HEK293 (cell line): ENCODE results near the gene CCIN.

ENCODE experiments used
- CTCF ChIA-PET: fragments of 350-600 bp; formaldehyde crosslinking; extraction: SDS; loops from one replicate; lab custom pipeline; 2021; ENCODE audit warnings: antibody characterized with exemption; lab: Yijun Ruan, JAX
- POLR2A ChIA-PET: fragments of 300-600 bp; formaldehyde crosslinking; extraction: SDS; loops from one replicate; lab custom pipeline; 2020; ENCODE audit warnings: antibody characterized with exemption, inconsistent platforms; lab: Yijun Ruan, JAX
- H3K27ac ChIP-seq: fragments of 200-500 bp; sonication (Bioruptor generic); 2 replicates; pipeline ENCODE4 v1.5.1; 2014; ENCODE audit warnings: low read depth, low read length, control low read depth, inconsistent platforms; ENCODE audit errors: extremely low read depth
- H3K36me3 ChIP-seq, 2 experiments: fragments of 200-500 bp in 1 of 2; sonication (Bioruptor generic) in 1 of 2; 1 replicate in 1 of 2; 2 replicates in 1 of 2; pipeline ENCODE4 v1.5.1; 2014 to 2017; ENCODE audit warnings: inconsistent platforms in 2 of 2, low read length in 2 of 2; ENCODE audit not compliant: control insufficient read depth in 2 of 2, insufficient read depth in 1 of 2
- H3K4me1 ChIP-seq: fragments of 200-500 bp; sonication (Bioruptor generic); 2 replicates; pipeline ENCODE4 v1.5.1; 2014; ENCODE audit warnings: mild to moderate bottlenecking, low read length, inconsistent platforms; ENCODE audit not compliant: control insufficient read depth, insufficient read depth
- H3K4me3 ChIP-seq: 2 replicates; pipeline ENCODE4 v1.5.1; 2011; ENCODE audit warnings: low read depth, mild to moderate bottlenecking, control low read depth, low read length, moderate library complexity
- H3K9me3 ChIP-seq: fragments of 200-500 bp; sonication (Bioruptor generic); 2 replicates; pipeline ENCODE4 v1.5.1; 2014; ENCODE audit warnings: low read depth, low read length, inconsistent platforms; ENCODE audit not compliant: control insufficient read depth, insufficient read depth
- OSR2 ChIP-seq: fragments of 450-650 bp; formaldehyde crosslinking; IDR thresholded peaks from 2 replicates; pipeline ENCODE4 v1.5.1; 2016; ENCODE audit warnings: missing biosample characterization, missing genetic modification characterization
- PRDM1 ChIP-seq: fragments of 450-650 bp; formaldehyde crosslinking; IDR thresholded peaks from 2 replicates; pipeline ENCODE4; 2016; ENCODE audit warnings: missing biosample characterization, missing genetic modification characterization
- PRDM6 ChIP-seq: fragments of 450-650 bp; formaldehyde crosslinking; IDR thresholded peaks from 2 replicates; pipeline ENCODE4 v1.5.1; 2017; ENCODE audit warnings: missing biosample characterization, missing genetic modification characterization
- ZBTB10 ChIP-seq: fragments of 450-650 bp; formaldehyde crosslinking; IDR thresholded peaks from 2 replicates; pipeline ENCODE4 v1.5.1; 2016; ENCODE audit warnings: missing biosample characterization, missing genetic modification characterization
- ZBTB26 ChIP-seq: fragments of 450-650 bp; formaldehyde crosslinking; optimal IDR thresholded peaks from 2 replicates; pipeline ENCODE3; 2016; ENCODE audit warnings: missing biosample characterization, mild to moderate bottlenecking, missing genetic modification characterization
- ZIC2 ChIP-seq: fragments of 450-650 bp; formaldehyde crosslinking; IDR thresholded peaks from 2 replicates; pipeline ENCODE4 v1.5.1; 2016; ENCODE audit warnings: missing biosample characterization, missing genetic modification characterization
- ZNF184 ChIP-seq: fragments of 450-650 bp; IDR thresholded peaks from 2 replicates; pipeline ENCODE4 v1.5.1; 2018; ENCODE audit warnings: missing biosample characterization, mild to moderate bottlenecking, missing genetic modification characterization
- ZNF211 ChIP-seq: fragments of 450-650 bp; formaldehyde crosslinking; IDR thresholded peaks from 2 replicates; pipeline ENCODE4 v1.5.1; 2016; ENCODE audit warnings: low read depth, missing biosample characterization, missing genetic modification characterization
- ZNF23 ChIP-seq: fragments of 450-650 bp; formaldehyde crosslinking; IDR thresholded peaks from 2 replicates; pipeline ENCODE4 v1.5.1; 2016; ENCODE audit warnings: missing biosample characterization, missing genetic modification characterization, borderline replicate concordance
- ZNF302 ChIP-seq: fragments of 450-650 bp; formaldehyde crosslinking; IDR thresholded peaks from 2 replicates; pipeline ENCODE4 v1.5.1; 2016; ENCODE audit warnings: missing biosample characterization, missing genetic modification characterization, low read depth
- ZNF350 ChIP-seq: fragments of 450-650 bp; formaldehyde crosslinking; IDR thresholded peaks from 2 replicates; pipeline ENCODE4 v1.5.0; 2017; ENCODE audit warnings: missing biosample characterization, mild to moderate bottlenecking, missing genetic modification characterization
- ZNF473 ChIP-seq: fragments of 450-650 bp; formaldehyde crosslinking; IDR thresholded peaks from 2 replicates; pipeline ENCODE4 v1.5.1; 2017; ENCODE audit warnings: missing biosample characterization, missing genetic modification characterization
- ZNF610 ChIP-seq: fragments of 450-650 bp; formaldehyde crosslinking; IDR thresholded peaks from 2 replicates; pipeline ENCODE4 v1.5.1; 2016; ENCODE audit warnings: missing biosample characterization, missing genetic modification characterization, borderline replicate concordance
- ZNF629 ChIP-seq: fragments of 450-650 bp; formaldehyde crosslinking; IDR thresholded peaks from 2 replicates; pipeline ENCODE4 v1.5.1; 2017; ENCODE audit warnings: missing biosample characterization, missing genetic modification characterization
- ZNF660 ChIP-seq: fragments of 450-650 bp; IDR thresholded peaks from 2 replicates; pipeline ENCODE4 v1.5.1; 2018; ENCODE audit warnings: missing biosample characterization, mild to moderate bottlenecking, missing genetic modification characterization
- ZSCAN23 ChIP-seq: fragments of 450-650 bp; formaldehyde crosslinking; IDR thresholded peaks from 2 replicates; pipeline ENCODE4 v1.5.1; 2016; ENCODE audit warnings: missing biosample characterization, missing genetic modification characterization
- TF ChIP-seq, protein P1 (sequence below): fragments of 450-650 bp; formaldehyde crosslinking; IDR thresholded peaks from 2 replicates; pipeline ENCODE4 v1.5.1; 2016; ENCODE audit warnings: missing biosample characterization, missing genetic modification characterization, borderline replicate concordance
- TF ChIP-seq, protein P2 (sequence below): fragments of 450-650 bp; formaldehyde crosslinking; IDR thresholded peaks from 2 replicates; pipeline ENCODE4 v1.5.1; 2017; ENCODE audit warnings: missing biosample characterization, missing genetic modification characterization
- TF ChIP-seq, protein P3 (sequence below): fragments of 450-650 bp; formaldehyde crosslinking; IDR thresholded peaks from 2 replicates; pipeline ENCODE4 v1.5.1; 2016; ENCODE audit warnings: missing biosample characterization, missing genetic modification characterization

CCIN gene

DNA sequence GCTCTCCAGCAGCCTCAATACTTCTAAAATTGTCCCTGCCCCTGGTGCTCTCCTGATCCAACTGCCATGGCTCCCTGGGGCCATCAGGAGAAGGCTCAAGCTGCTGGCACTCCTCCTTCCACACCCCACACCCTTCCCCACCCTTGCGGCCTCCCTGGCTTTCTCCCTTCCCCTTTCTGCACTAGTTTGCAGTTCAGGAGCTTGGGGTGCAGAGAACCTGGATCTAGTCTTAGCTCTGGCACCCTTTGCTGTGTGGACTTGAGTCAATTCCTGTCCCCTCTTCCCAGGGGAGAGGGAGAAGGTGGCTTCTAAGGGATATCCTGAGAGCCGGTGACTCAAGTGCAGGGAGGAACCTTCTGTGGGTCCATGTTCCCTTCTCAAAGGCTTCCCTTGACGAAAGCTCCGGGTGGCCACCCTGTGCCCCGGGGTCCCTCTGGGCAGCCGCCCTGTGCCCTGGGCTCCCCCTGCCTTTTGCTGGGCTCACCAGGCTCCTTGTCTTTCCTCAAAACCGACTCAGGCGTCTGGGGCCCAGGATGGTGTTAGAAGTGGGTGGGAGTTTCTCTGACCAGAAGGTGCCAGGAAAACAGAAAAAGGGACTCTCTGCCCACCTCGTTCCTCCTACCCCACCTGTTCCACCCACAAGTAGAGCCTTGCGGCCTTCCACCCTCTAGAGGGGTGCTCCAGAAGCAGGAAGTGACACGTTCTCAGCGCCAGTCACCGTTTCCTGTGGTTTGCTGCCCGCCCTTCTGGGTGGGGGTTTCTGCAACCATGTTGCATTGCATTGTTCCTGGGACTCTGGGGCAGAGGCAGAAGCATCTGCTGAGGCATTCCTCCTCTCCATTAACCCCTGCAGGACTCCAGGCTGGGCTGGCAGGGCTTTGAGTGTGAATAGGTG is 17.6 kb upstream of the CCIN start:
- CTCF ChIA-PET, result interaction anchor here (0.6 kb wide), 1 partner anchor 40 kb away, joined by 3 read pairs; no protein-coding TSS in a partner anchor
- Histone ChIP-seq H3K4me1 (peaks cover 3% of the 10 kb centered on the region; the same call in 1 of the 2 replicates), H3K4me3 (no peak overlapping the region), H3K9me3 (no peaks in the 10 kb centered on the region), H3K36me3 (no peaks in the 10 kb centered on the region), H3K27ac (no peak overlapping the region)
- POLR2A ChIA-PET, result interaction anchor here (0.8 kb wide), 1 partner anchor 39 kb away, joined by 3 read pairs; the partner anchor contains the start of gene CLTA
- TF ChIP-seq ZBTB10 (tag by site-specific recombination) (no peak), ZNF211 (tag by site-specific recombination) (no peak), ZNF610 (tag by site-specific recombination) (no peak), ZIC2 (no peak), PRDM1 (no peak), ZNF302 (tag by site-specific recombination) (no peak), OSR2 (no peak), ZSCAN23 (no peak), ZNF473 (tag by site-specific recombination) (no peak), PRDM6 (tag by site-specific recombination) (no peak), ZNF350 (tag by site-specific recombination) (no peak), ZNF660 (tag by site-specific recombination) (no peak), ZBTB26 (no peak), ZNF23 (tag by site-specific recombination) (no peak), ZNF629 (tag by site-specific recombination) (no peak), ZNF184 (tag by site-specific recombination) (no peak)
- TF ChIP-seq, protein P1, sequence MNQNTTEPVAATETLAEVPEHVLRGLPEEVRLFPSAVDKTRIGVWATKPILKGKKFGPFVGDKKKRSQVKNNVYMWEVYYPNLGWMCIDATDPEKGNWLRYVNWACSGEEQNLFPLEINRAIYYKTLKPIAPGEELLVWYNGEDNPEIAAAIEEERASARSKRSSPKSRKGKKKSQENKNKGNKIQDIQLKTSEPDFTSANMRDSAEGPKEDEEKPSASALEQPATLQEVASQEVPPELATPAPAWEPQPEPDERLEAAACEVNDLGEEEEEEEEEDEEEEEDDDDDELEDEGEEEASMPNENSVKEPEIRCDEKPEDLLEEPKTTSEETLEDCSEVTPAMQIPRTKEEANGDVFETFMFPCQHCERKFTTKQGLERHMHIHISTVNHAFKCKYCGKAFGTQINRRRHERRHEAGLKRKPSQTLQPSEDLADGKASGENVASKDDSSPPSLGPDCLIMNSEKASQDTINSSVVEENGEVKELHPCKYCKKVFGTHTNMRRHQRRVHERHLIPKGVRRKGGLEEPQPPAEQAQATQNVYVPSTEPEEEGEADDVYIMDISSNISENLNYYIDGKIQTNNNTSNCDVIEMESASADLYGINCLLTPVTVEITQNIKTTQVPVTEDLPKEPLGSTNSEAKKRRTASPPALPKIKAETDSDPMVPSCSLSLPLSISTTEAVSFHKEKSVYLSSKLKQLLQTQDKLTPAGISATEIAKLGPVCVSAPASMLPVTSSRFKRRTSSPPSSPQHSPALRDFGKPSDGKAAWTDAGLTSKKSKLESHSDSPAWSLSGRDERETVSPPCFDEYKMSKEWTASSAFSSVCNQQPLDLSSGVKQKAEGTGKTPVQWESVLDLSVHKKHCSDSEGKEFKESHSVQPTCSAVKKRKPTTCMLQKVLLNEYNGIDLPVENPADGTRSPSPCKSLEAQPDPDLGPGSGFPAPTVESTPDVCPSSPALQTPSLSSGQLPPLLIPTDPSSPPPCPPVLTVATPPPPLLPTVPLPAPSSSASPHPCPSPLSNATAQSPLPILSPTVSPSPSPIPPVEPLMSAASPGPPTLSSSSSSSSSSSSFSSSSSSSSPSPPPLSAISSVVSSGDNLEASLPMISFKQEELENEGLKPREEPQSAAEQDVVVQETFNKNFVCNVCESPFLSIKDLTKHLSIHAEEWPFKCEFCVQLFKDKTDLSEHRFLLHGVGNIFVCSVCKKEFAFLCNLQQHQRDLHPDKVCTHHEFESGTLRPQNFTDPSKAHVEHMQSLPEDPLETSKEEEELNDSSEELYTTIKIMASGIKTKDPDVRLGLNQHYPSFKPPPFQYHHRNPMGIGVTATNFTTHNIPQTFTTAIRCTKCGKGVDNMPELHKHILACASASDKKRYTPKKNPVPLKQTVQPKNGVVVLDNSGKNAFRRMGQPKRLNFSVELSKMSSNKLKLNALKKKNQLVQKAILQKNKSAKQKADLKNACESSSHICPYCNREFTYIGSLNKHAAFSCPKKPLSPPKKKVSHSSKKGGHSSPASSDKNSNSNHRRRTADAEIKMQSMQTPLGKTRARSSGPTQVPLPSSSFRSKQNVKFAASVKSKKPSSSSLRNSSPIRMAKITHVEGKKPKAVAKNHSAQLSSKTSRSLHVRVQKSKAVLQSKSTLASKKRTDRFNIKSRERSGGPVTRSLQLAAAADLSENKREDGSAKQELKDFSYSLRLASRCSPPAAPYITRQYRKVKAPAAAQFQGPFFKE, result no peak
- TF ChIP-seq, protein P2, sequence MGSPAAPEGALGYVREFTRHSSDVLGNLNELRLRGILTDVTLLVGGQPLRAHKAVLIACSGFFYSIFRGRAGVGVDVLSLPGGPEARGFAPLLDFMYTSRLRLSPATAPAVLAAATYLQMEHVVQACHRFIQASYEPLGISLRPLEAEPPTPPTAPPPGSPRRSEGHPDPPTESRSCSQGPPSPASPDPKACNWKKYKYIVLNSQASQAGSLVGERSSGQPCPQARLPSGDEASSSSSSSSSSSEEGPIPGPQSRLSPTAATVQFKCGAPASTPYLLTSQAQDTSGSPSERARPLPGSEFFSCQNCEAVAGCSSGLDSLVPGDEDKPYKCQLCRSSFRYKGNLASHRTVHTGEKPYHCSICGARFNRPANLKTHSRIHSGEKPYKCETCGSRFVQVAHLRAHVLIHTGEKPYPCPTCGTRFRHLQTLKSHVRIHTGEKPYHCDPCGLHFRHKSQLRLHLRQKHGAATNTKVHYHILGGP (tag by site-specific recombination), result no peak
- TF ChIP-seq, protein P3, sequence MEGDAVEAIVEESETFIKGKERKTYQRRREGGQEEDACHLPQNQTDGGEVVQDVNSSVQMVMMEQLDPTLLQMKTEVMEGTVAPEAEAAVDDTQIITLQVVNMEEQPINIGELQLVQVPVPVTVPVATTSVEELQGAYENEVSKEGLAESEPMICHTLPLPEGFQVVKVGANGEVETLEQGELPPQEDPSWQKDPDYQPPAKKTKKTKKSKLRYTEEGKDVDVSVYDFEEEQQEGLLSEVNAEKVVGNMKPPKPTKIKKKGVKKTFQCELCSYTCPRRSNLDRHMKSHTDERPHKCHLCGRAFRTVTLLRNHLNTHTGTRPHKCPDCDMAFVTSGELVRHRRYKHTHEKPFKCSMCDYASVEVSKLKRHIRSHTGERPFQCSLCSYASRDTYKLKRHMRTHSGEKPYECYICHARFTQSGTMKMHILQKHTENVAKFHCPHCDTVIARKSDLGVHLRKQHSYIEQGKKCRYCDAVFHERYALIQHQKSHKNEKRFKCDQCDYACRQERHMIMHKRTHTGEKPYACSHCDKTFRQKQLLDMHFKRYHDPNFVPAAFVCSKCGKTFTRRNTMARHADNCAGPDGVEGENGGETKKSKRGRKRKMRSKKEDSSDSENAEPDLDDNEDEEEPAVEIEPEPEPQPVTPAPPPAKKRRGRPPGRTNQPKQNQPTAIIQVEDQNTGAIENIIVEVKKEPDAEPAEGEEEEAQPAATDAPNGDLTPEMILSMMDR (tag by site-specific recombination), result no peak
